PC-3 (cell line): ENCODE results near the gene NOS2. TPM values are rescaled to one million over a fixed set of nuclear protein-coding genes. Genes with fewer than 3 reads are reported as not detected.

Experiments
- ATAC-seq: fragments of 200-7000 bp; cut with Tn5 transposase; 2 replicates; pipeline ENCODE4 v1.9.1; 2020; ENCODE audit warnings: mild to moderate bottlenecking, moderate library complexity
- BruUV-seq: library from RNA; stranded (reverse); fragments of 400-500 nt; replicated peaks from 2 replicates; lab custom pipeline; 2021; lab: Mats Ljungman, UMichigan
- CTCF ChIA-PET: fragments of 300-600 bp; sonication (Branson Sonifier 250); formaldehyde crosslinking; loops from one replicate; lab custom pipeline; 2022; ENCODE audit warnings: antibody characterized with exemption; lab: Charles Lee
- POLR2A ChIA-PET: fragments of 300-600 bp; sonication (Branson Sonifier 250); formaldehyde crosslinking; loops from one replicate; lab custom pipeline; 2022; ENCODE audit warnings: antibody characterized with exemption; ENCODE audit not compliant: unreplicated experiment; lab: Charles Lee
- DNase-seq: peaks from one replicate; pipeline ENCODE4 v3.0.0-alpha.2; 2015
- H2AFZ ChIP-seq: fragments of 300-600 bp; sonication (generic); 2 replicates; pipeline ENCODE4 v1.6.0; 2016; ENCODE audit warnings: antibody characterized with exemption, low read length
- H3F3A ChIP-seq: fragments of 300-600 bp; sonication (generic); one replicate; pipeline ENCODE4 v1.6.0; 2017; ENCODE audit warnings: antibody characterized with exemption, low read length, control low read depth, mild to moderate bottlenecking; ENCODE audit not compliant: unreplicated experiment
- H3K27ac ChIP-seq: fragments of 300-600 bp; sonication (generic); 2 replicates; pipeline ENCODE4 v1.5.1; 2016; ENCODE audit warnings: mild to moderate bottlenecking, low read length
- H3K27me3 ChIP-seq: fragments of 300-600 bp; sonication (generic); 2 replicates; pipeline ENCODE4 v1.6.1; 2016; ENCODE audit warnings: low read length, mixed read lengths
- H3K36me3 ChIP-seq: fragments of 300-600 bp; sonication (generic); 2 replicates; pipeline ENCODE4 v1.6.1; 2016; ENCODE audit warnings: low read depth, mixed run types, low read length, mixed read lengths
- H3K4me1 ChIP-seq: fragments of 300-600 bp; sonication (generic); 2 replicates; pipeline ENCODE4 v1.5.1; 2016; ENCODE audit warnings: low read length; ENCODE audit not compliant: insufficient read depth
- H3K4me2 ChIP-seq: fragments of 300-600 bp; sonication (generic); 2 replicates; pipeline ENCODE4 v1.6.0; 2016; ENCODE audit warnings: low read length
- H3K4me3 ChIP-seq: fragments of 300-600 bp; sonication (generic); 2 replicates; pipeline ENCODE4 v1.5.1; 2016; ENCODE audit warnings: mild to moderate bottlenecking, low read length, mixed read lengths
- H3K79me2 ChIP-seq: fragments of 300-600 bp; sonication (generic); 2 replicates; pipeline ENCODE4 v1.6.1; 2017; ENCODE audit warnings: low read length, mixed read lengths
- H3K9ac ChIP-seq: fragments of 300-600 bp; sonication (generic); 2 replicates; pipeline ENCODE4 v1.6.0; 2016; ENCODE audit warnings: mild to moderate bottlenecking, low read length
- H3K9me2 ChIP-seq: fragments of 300-600 bp; sonication (generic); replicated peaks from 2 replicates; pipeline ENCODE4 v1.6.1; 2016; ENCODE audit warnings: mixed run types, low read length, mixed read lengths
- H3K9me3 ChIP-seq: fragments of 300-600 bp; sonication (generic); 2 replicates; pipeline ENCODE4 v1.6.1; 2016; ENCODE audit warnings: low read length, mixed read lengths
- H4K20me1 ChIP-seq: fragments of 300-600 bp; sonication (generic); 2 replicates; pipeline ENCODE4 v1.6.1; 2016; ENCODE audit warnings: low read length, mixed read lengths
- CTCF ChIP-seq: fragments of 300-600 bp; sonication (generic); conservative IDR thresholded peaks from 2 replicates; pipeline ENCODE4 v1.5.1; 2017; ENCODE audit warnings: antibody characterized with exemption, low read depth, mild to moderate bottlenecking, low read length
- EZH2 ChIP-seq: fragments of 300-600 bp; sonication (generic); IDR thresholded peaks from one replicate; pipeline ENCODE4 v1.6.1; 2017; ENCODE audit warnings: antibody characterized with exemption, mild to moderate bottlenecking, low read length; ENCODE audit not compliant: unreplicated experiment
- EZH2phosphoT487 ChIP-seq: fragments of 300-600 bp; sonication (generic); IDR thresholded peaks from 2 replicates; pipeline ENCODE4 v1.6.1; 2018; ENCODE audit warnings: mild to moderate bottlenecking, antibody characterized with exemption, low read length, borderline replicate concordance
- intact Hi-C: fragments of 100-400 bp; cut with micrococcal nuclease; formaldehyde crosslinking; loops from 2 replicates; pipeline ENCODE4 v1.9.0; 2023
- total RNA-seq: library from RNA; depleted of rRNA; stranded (reverse); fragments of >200 nt; gene quantifications from 2 replicates; pipeline ENCODE4 v1.2.3, GENCODE V29; 2014; rRNA removed

Gene NOS2
- total RNA-seq, 1 experiment from 2014 or later = not detected

- intact Hi-C loops = no loop called here
Measured at GRCh38 chr17:27721797-27722196, 78.5 kb downstream of the NOS2 start.

More at GRCh38 chr17:27721797-27722196, 78.5 kb downstream of the NOS2 start:
- TF ChIP-seq EZH2 (no peak), CTCF (no peak), EZH2phosphoT487 (no peak)
- ChIA-PET CTCF (no interaction called here), POLR2A (no interaction called here)
- Histone ChIP-seq H3K4me3 (no peak overlapping the region), H3K9me2 (no peaks in the 10 kb centered on the region), H3K4me2 (no peak overlapping the region), H3K9ac (no peak overlapping the region), H4K20me1 (no peaks in the 10 kb centered on the region), H3F3A (no peaks in the 10 kb centered on the region), H3K9me3 (no peaks in the 10 kb centered on the region), H2AFZ (no peak overlapping the region), H3K79me2 (no peaks in the 10 kb centered on the region), H3K36me3 (no peaks in the 10 kb centered on the region), H3K4me1 (no peaks in the 10 kb centered on the region), H3K27me3 (peaks cover 7% of the 10 kb centered on the region; the same call in 1 of the 2 replicates), H3K27ac (no peak overlapping the region)
- DNase-seq (no peak), ATAC-seq (no peak)
- BruUV-seq = no TSS peak

Other genes with a start within 250 kb of the NOS2 start
- 1.1 TPM in 1 of 2 replicates, not detected in the other for gene LGALS9, start 169.3 kb downstream of the NOS2 start, total RNA-seq
- gene LYRM9, start 92.8 kb upstream of the NOS2 start, total RNA-seq = 0.52 and 0.58 TPM in 2 replicates
- 14.9 and 16.3 TPM in 2 replicates for gene NLK, start 242.1 kb upstream of the NOS2 start, total RNA-seq